Measurements from ENCODE around the gene TLR2.

GRCh38 chr4:153639833-153640802 is 44.0 kb upstream of the TLR2 start:
- TF ChIP-seq CTCF (conservative IDR thresholded peaks at IDR 0.05; ENCODE audit: low read length) (no peak), EZH2phosphoT487 (IDR thresholded peaks at IDR 0.05; ENCODE audit: borderline replicate concordance) (no peak)

Measured in Loucy (cell line).